Prostate gland (tissue), 2 donors: ENCODE data around the gene MED9. TPM values are rescaled to one million over a fixed set of nuclear protein-coding genes. Genes with fewer than 3 reads are reported as not detected.

ENCODE experiments used
- DNase-seq: peaks from one replicate; pipeline ENCODE4 v3.0.0-alpha.2; 2019; ENCODE audit warnings: low spot score
- H3K27ac ChIP-seq, 2 donors: fragments of 200-600 bp; sonication (generic); 2 replicates each; pipeline ENCODE4 v1.5.1; 2017 to 2019
- H3K27me3 ChIP-seq: fragments of 200-600 bp; sonication (generic); replicated peaks from 2 replicates; pipeline ENCODE4 v1.5.1; 2019; ENCODE audit not compliant: insufficient read depth
- H3K36me3 ChIP-seq, 2 donors: fragments of 200-600 bp; sonication (generic); 1 replicate in 1 of 2; 2 replicates in 1 of 2; pipeline versions ENCODE4 v1.5.1 to v1.8.1; 2017 to 2019
- H3K4me1 ChIP-seq: fragments of 200-600 bp; sonication (generic); replicated peaks from 2 replicates; pipeline ENCODE4 v1.5.1; 2019
- H3K4me3 ChIP-seq, 2 donors: fragments of 200-600 bp; sonication (generic); 2 replicates each; pipeline ENCODE4 v1.5.1; 2017 to 2019
- H3K9me3 ChIP-seq: fragments of 200-600 bp; sonication (generic); 2 replicates; pipeline ENCODE4 v1.5.1; 2017
- CTCF ChIP-seq, 4 experiments: fragments of 200-600 bp in 2 of 4; fragments of 450-650 bp in 2 of 4; sonication (generic) in 2 of 4; IDR thresholded peaks; 1 replicate in 3 of 4; 2 replicates in 1 of 4; pipeline ENCODE4 v1.5.1; 2016 to 2019; ENCODE audit warnings: antibody characterized with exemption in 4 of 4, mild to moderate bottlenecking in 2 of 4, moderate library complexity in 2 of 4
- POLR2A ChIP-seq: fragments of 450-650 bp; IDR thresholded peaks from one replicate; pipeline ENCODE4 v1.6.1; 2016; ENCODE audit warnings: antibody characterized with exemption, mild to moderate bottlenecking
- POLR2AphosphoS5 ChIP-seq: sonication (generic); formaldehyde crosslinking; IDR thresholded peaks from one replicate; pipeline ENCODE4 v1.6.1; 2017; ENCODE audit warnings: antibody characterized with exemption
- WGBS: methylation state at CpG from one replicate; pipeline ENCODE4 v1.1.5; 2018; 5-methylcytosine and 5-hydroxymethylcytosine counted together
- intact Hi-C: fragments of 100-400 bp; cut with DNase I; formaldehyde crosslinking; loops from one replicate; pipeline ENCODE4 v1.14.2; 2022
- total RNA-seq, 2 donors: library from RNA; depleted of rRNA; stranded (reverse); fragments of >200 nt; gene quantifications; one replicate each; pipeline ENCODE4 v1.1.0, GENCODE V29; 2016

The MED9 gene
- total RNA-seq, 2 donors from 2014 or later, result 27.8 to 31.7 TPM

- WGBS, result 65% methylated on average over 4 of the region's 4 CpGs
- Histone ChIP-seq H3K4me1 (peaks cover 2% of the 10 kb centered on the region), H3K9me3 (no peaks in the 10 kb centered on the region), H3K27me3 (no peaks in the 10 kb centered on the region), H3K36me3 (no peaks in the 10 kb centered on the region), H3K4me3 (no peak overlapping the region), H3K27ac (peak overlapping the region; percentile 60 to 70)
- intact Hi-C loops, result no loop called here
- TF ChIP-seq CTCF (IDR thresholded peaks at IDR 0.05) (no peak), POLR2AphosphoS5 (no peak), POLR2A (no peak)
- DNase-seq, result no peak
Observed at GRCh38 chr17:17446666-17447155, 30.1 kb upstream of the MED9 start.

GRCh38 chr17:17447264-17447663 is 29.5 kb upstream of the MED9 start:
- Histone ChIP-seq H3K4me3 (no peak overlapping the region), H3K9me3 (no peaks in the 10 kb centered on the region), H3K27ac (peak overlapping the region; percentile 60 to 70), H3K27me3 (no peaks in the 10 kb centered on the region), H3K4me1 (peaks cover 2% of the 10 kb centered on the region), H3K36me3 (no peaks in the 10 kb centered on the region)
- DNase-seq, result no peak
- 72% methylated on average over 5 of the region's 5 CpGs for WGBS
- no peak for TF ChIP-seq POLR2AphosphoS5
- no peak for TF ChIP-seq CTCF (IDR thresholded peaks at IDR 0.05)
- no peak for TF ChIP-seq POLR2A
- intact Hi-C loops, result no loop called here

GRCh38 chr17:17448076-17448475 is 28.7 kb upstream of the MED9 start:
- no peak for DNase-seq
- H3K4me1 ChIP-seq, result peaks cover 2% of the 10 kb centered on the region
- no peak overlapping the region for H3K27ac ChIP-seq
- intact Hi-C loops, result no loop called here
- no peak overlapping the region for H3K4me3 ChIP-seq
- H3K27me3 ChIP-seq, result no peaks in the 10 kb centered on the region
- no peaks in the 10 kb centered on the region for H3K9me3 ChIP-seq
- WGBS, result 42% methylated on average over 5 of the region's 5 CpGs
- no peak for TF ChIP-seq CTCF (IDR thresholded peaks at IDR 0.05)
- TF ChIP-seq POLR2A, result no peak
- TF ChIP-seq POLR2AphosphoS5, result no peak
- no peaks in the 10 kb centered on the region for H3K36me3 ChIP-seq

GRCh38 chr17:17448723-17449122 is 28.1 kb upstream of the MED9 start:
- TF ChIP-seq POLR2AphosphoS5, result no peak
- no peak for TF ChIP-seq POLR2A
- TF ChIP-seq CTCF (IDR thresholded peaks at IDR 0.05), result no peak
- H3K4me3 ChIP-seq, result no peak overlapping the region
- no peak for DNase-seq
- H3K36me3 ChIP-seq, result no peaks in the 10 kb centered on the region
- no peaks in the 10 kb centered on the region for H3K27me3 ChIP-seq
- WGBS, result 97% methylated on average over 4 of the region's 4 CpGs
- no peaks in the 10 kb centered on the region for H3K9me3 ChIP-seq
- intact Hi-C loops, result no loop called here
- H3K4me1 ChIP-seq, result peaks cover 2% of the 10 kb centered on the region
- H3K27ac ChIP-seq, result no peak overlapping the region

GRCh38 chr17:17453088-17453487 is 23.7 kb upstream of the MED9 start:
- 77% methylated on average over 9 of the region's 9 CpGs for WGBS
- no peaks in the 10 kb centered on the region for H3K4me1 ChIP-seq

More at GRCh38 chr17:17453088-17453487, 23.7 kb upstream of the MED9 start:
- H3K4me3 ChIP-seq, result no peak overlapping the region
- TF ChIP-seq POLR2A, result no peak
- TF ChIP-seq CTCF (IDR thresholded peaks at IDR 0.05), result no peak
- no peak for TF ChIP-seq POLR2AphosphoS5
- H3K27ac ChIP-seq, result no peak overlapping the region
- intact Hi-C loops, result no loop called here
- no peaks in the 10 kb centered on the region for H3K36me3 ChIP-seq
- H3K9me3 ChIP-seq, result no peaks in the 10 kb centered on the region
- H3K27me3 ChIP-seq, result no peaks in the 10 kb centered on the region
- no peak for DNase-seq
